Limb (tissue), 2 donors: ENCODE measurements around the gene GNL3L.
"Not testable (repeated sequence)": the region's sequence is repeated elsewhere in the genome, so short reads cannot be mapped to it uniquely, and the experiment has no call there.

ENCODE experiments used
- DNase-seq, 2 donors: peaks; one replicate each; pipeline ENCODE4 v3.0.0-alpha.2; 2016; ENCODE audit errors: extremely low spot score in 2 of 2

GNL3L gene

DNA sequence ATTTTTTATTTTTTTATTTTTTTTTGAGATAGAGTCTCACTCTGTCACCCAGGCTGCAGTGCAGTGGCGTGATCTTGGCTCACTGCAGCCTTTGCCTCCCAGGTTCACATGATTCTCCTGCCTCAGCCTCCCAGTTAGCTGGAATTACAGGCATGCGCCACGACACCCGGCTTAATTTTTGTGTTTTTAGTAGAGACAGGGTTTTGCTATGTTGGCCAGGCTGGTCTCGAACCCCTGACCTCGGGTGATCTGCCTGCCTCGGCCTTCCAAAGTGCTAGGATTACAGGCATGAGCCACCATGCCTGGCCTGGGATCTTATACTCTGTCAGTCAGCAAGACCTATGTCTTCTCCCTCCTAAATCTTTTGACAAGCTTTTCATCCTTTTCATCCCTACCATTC is 25.0 kb downstream of the GNL3L start:
- not testable (repeated sequence) for DNase-seq

DNA sequence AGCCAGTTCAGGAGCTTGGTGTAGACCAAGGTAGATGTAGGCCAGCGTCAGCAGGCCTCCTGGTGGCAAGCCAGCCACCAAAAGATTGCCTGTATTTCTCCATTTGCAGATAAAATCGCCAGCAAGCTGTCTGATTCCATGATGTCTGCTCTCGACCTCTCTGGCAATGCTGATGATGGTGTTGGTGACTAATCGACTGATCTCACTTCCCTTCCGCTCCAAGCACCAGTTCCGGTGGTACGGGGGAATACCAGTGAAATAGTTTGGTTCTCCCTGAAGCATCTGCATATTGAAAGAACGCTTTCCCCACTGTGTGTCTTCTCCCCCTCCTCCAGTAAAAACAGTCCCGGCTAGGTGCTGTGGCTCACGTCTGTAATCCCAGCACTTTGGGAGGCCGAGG is 30.4 kb downstream of the GNL3L start:
- DNase-seq, result no peak

DNA sequence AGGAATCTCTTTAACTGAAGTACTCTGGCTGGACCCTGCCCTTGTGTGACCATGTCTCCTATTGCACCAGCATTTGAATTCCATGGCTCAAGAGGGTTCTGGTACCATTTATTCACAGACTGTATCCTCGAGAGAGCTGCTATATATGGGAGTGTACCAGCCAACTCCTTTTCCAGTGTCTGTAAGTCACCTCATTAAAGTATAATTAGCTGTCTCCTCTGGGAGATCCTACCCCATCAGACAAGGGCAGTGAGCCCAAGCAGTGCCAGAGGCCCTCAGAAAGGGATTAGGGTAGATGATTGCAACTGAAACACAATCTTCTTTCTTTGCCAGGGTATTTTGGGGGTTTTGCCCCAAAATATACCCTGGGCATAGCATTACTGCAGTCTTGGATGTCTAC is 31.6 kb downstream of the GNL3L start:
- no peak for DNase-seq

DNA sequence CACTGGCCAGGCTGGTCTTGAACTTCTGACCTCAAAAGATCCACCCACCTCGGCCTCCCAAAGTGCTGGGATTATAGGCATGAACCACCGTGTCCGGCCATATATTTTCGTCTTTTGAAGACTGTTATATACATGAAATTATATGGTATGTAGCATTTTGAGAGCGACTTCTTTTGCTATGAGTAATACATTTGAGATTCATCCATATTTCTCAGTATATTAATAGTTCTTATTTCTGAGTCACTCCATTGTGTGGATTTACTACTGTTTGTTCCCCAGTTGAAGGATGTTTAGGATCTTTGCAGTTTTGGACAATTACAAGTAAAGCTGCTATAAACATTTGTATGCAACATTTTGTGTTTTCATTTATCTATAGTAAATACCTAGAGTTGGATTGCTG is 34.9 kb downstream of the GNL3L start:
- DNase-seq, result no peak

DNA sequence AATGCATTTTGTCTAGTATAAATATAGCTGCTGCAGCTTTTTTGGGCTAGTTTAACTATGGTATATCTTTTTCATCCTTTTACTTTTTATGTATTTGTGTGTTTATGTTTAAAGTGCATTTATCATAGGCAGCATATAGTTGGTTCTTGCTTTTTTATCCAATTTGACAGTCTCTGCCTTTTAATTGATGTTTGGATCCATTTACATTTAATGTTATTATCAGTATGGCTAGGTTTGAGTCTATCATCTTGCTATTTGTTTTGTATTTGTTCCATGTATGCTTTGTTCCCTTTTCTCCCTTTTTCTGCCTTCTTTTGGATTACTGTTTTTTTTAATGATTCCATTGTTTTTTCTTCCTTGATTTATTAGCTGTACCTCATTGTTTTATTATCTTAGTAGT is 40.3 kb downstream of the GNL3L start:
- no peak for DNase-seq

DNA sequence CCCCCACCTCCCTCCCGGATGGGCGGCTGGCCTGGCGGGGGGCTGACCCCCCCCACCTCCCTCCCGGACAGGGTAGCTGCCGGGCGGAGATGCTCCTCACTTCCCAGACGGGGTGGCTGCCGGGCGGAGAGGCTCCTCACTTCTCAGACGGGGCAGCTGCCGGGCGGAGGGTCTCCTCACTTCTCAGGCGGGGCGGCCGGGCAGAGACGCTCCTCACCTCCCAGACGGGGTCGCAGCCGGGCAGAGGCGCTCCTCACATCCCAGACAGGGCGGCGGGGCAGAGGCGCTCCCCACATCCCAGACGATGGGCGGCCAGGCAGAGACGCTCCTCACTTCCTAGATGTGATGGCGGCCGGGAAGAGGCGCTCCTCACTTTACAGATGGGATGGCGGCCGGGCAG is 42.6 kb downstream of the GNL3L start:
- not testable (repeated sequence) for DNase-seq

DNA sequence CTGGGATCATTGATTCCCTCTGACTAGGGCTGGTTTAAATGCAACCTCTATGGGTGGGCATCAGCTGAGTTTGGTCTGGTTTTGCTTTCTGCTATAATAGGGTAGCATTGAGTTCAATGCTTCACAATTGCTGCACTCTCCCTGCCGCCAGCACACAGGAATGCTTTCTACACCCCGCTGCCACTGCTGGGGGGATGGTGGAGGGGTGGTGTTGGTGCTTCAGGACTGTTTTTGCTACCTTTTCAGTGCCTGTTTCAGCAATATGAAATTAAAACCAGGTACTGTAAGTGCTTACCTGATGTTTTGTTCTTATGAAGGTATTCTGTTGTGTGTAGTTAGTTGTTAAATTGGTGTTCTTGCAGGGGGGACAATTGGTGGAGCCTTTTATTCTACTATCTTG is 67.7 kb downstream of the GNL3L start:
- DNase-seq, result no peak

DNA sequence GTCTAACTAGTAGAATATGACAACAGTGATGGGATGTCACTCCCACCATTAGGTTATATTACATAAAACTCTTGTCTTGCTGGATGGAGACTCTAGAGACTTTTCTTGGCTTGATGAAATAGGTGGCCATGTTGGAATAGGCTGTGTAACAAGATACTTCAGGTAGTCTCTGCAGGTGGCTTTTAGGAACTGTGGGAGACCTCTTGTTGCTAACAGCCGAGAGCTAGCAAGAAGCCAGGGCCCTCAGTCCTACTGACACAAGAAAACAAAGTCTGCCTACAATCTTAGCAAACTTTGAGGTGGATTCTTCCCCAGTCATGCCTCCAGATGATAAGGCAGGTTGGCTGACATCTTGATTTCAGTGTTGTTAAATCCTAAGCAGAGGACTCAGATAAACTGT is 72.5 kb downstream of the GNL3L start:
- DNase-seq, result no peak
